ENCODE data around the gene PDCD1.
A peak's percentile ranks its signal among the peaks of the same experiment; 100 is the strongest.
"Not testable (repeated sequence)": the region's sequence is repeated elsewhere in the genome, so short reads cannot be mapped to it uniquely, and the experiment has no call there.

PDCD1 gene

DNA sequence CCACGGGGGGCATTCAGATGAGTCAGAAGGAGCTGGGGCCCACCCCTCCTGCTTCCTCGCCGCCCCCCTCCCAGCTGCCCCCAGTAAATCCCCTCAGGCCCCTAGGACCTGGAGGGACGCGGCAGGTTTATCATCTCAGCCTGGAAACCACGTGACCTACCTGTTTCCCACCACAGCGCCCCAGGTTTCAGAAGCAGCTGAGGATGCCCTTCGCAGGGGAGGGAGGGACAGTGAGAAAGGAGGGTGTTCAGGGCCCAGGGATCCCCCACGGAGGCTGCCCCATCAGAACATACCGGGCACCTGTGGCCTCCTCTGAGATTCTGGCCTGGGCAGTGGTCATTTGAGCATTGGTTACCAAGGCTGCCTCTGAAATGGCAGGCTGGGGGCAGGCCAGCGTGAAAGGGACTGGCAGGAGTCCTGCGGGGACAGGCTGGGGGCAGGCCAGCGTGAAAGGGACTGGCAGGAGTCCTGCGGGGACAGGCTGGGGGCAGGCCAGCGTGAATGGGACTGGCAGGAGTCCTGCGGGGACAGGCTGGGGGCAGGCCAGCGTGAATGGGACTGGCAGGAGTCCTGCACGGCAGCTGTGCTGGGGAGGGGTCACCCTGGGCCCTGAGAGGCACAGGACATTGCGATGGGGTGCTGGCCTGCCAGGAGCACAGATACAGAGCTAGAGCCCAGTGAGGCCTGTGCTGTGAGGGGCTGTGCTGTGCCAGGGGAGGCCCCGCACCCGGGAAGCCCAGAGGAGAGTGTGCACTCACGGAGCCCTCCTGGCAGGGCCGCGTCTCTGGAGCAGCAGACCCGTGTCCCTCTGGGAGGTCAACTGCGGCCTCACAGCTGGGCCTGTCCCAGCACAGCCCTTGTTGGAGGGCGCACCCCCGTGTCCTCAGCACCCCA lies 48.1 kb downstream of the PDCD1 start:
- Mint-ChIP-seq H3K27me3 (peaks cover 2% of the 10 kb centered on the region), H3K9me3 (no peaks in the 10 kb centered on the region), H3K4me1 (ENCODE audit: low read depth) (no peaks in the 10 kb centered on the region), H3K27ac (no peak overlapping the region), H3K36me3 (ENCODE audit: low read depth) (no peaks in the 10 kb centered on the region), H3K4me3 (no peak overlapping the region)
- intact Hi-C loops (cut with micrococcal nuclease), result no loop called here

DNA sequence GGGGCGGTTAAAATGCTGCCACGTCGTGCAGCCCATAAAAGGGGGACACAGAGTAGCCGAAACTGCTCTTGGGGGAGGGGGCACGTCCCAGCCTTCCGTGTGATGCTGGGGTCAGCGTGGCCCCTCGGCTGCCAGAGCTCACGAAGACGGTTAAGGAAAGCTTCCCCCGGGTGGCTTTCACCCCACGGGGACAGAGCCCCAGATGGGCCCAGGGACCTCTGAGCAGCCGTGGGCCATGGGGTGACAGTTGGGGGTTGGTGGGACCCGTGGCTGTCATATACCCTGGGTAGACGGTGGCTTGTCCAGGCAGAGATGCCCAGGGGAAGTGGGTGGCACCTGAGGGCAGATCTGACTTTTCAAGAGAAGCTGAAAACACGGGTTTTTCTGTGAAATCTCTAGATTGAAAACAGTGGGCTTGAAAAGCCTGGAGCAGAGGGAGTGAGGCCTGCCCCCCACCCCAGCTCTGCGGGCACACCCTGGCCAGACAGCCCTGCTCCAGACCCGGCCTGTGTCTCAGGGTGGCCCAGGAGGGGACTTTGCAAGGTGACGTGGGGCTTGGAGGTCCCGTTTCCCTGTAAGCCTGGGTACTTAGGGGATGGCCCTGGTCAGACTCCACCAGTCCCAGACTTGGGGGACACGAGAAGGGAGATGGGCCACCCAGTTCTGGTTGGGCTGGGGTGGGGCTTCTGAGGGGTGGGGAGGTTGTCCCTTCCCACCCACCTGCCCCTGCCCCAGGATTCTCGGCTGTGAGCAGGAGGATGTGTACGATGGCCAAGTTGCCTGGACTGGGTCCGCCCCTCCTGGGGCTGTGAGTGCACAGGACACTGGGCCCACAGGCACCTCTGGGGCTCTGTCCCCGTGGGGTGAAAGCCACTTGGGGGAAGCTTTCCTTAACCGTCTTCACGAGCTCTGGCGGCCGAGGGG lies 49.0 kb downstream of the PDCD1 start:
- Mint-ChIP-seq H3K4me1 (ENCODE audit: low read depth) (no peaks in the 10 kb centered on the region), H3K27ac (no peak overlapping the region), H3K27me3 (peaks cover 7% of the 10 kb centered on the region), H3K9me3 (no peaks in the 10 kb centered on the region), H3K36me3 (ENCODE audit: low read depth) (no peaks in the 10 kb centered on the region), H3K4me3 (no peak overlapping the region)
- intact Hi-C loops (cut with micrococcal nuclease), result no loop called here

DNA sequence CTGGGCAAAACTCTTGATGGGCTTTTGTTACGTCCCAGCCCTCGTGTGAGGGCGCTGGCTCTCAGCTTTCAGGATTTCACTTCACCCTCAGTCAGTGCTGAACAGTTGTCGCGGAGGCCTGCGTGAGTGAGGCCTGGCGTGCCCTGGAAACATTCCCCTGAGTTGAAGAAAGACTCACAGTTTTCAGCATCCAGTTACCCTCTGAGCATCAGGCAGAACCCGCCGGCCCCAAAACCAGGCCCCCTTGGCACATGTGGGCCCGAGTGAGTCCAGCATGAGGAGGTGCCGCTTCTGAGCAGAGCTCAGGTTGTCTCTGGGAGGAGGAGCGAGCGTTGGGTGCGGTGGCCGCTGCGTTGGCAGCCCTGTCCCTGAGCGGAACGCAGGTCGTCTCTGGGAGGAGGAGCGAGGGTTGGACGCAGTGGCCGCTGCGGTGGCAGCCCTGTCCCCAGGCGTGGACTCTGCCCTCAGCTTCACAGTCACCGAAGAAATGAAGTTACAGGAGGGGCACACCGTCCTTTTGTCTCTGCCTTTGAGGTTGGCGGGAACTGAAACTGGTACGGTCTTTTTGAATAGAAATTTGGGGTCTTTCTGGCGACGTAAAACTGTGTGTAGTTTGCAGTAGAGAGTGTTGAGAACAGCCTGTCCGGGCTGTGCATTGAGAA lies 49.8 kb downstream of the PDCD1 start, which contains the start of gene NEU4:
NEU4 (plus strand) TSS at position 473 of the 662 bp plus-strand sequence. CDS start 5,292 bp downstream, outside the sequence.
- Mint-ChIP-seq H3K36me3 (ENCODE audit: low read depth) (no peaks in the 10 kb centered on the region), H3K27me3 (peaks cover 15% of the 10 kb centered on the region), H3K4me1 (ENCODE audit: low read depth) (no peaks in the 10 kb centered on the region), H3K27ac (no peak within 1 kb of the TSS), H3K4me3 (no peak within 1 kb of the TSS), H3K9me3 (no peaks in the 10 kb centered on the region)
- intact Hi-C loops (cut with micrococcal nuclease), result no loop called here

DNA sequence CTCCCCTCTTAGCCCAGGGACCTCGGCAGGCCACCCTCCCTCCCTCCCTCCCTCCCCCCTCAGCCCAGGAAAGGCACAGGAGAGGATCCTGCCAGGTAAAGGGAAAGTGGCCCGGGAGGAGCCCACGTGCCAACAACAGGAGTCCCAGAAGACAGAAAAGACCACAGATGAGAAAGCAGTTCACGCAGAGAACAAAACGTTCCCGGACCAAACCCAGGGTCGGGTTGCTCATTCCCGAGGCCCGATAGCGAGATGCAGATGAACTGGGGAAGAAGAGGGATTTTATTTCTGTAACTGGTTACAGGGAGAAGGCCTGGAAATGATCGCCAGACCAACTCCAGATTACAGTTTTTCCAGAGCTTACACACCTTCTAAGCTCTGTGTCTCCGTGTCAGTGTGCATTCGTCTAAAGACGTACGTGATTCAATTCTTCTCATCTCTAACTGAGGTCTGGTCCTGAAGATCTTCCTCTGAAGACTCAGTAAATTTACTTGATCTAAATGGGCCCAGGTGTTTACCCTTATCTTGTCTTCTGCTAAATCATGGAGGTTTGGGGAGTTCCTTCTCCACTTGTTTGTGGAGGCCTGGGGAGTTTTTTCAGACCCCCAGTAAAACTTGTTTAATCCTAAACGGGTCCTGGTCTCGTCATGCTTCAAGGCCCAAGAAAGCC lies 50.5 kb downstream of the PDCD1 start:
- Mint-ChIP-seq H3K4me3 (no peak overlapping the region), H3K9me3 (no peaks in the 10 kb centered on the region), H3K27me3 (peaks cover 18% of the 10 kb centered on the region), H3K36me3 (ENCODE audit: low read depth) (no peaks in the 10 kb centered on the region), H3K4me1 (ENCODE audit: low read depth) (peaks cover 4% of the 10 kb centered on the region), H3K27ac (no peak overlapping the region)
- intact Hi-C loops (cut with micrococcal nuclease), result no loop called here

DNA sequence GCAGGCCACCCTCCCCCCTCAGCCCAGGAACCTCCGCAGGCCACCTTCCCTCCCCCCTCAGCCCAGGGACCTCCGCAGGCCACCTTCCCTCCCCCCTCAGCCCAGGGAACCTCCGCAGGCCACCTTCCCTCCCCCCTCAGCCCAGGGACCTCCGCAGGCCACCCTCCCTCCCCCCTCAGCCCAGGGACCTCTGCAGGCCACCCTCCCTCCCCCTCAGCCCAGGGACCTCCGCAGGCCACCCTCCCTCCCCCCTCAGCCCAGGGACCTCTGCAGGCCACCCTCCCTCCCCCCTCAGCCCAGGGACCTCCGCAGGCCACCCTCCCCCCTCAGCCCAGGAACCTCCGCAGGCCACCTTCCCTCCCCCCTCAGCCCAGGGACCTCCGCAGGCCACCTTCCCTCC lies 52.5 kb downstream of the PDCD1 start:
- H3K9me3 Mint-ChIP-seq; H3K4me3 Mint-ChIP-seq; H3K36me3 Mint-ChIP-seq (ENCODE audit: low read depth); H3K27ac Mint-ChIP-seq; intact Hi-C loops (cut with micrococcal nuclease); H3K4me1 Mint-ChIP-seq (ENCODE audit: low read depth): not testable (repeated sequence)
- H3K27me3 Mint-ChIP-seq, result peaks cover 36% of the 10 kb centered on the region

DNA sequence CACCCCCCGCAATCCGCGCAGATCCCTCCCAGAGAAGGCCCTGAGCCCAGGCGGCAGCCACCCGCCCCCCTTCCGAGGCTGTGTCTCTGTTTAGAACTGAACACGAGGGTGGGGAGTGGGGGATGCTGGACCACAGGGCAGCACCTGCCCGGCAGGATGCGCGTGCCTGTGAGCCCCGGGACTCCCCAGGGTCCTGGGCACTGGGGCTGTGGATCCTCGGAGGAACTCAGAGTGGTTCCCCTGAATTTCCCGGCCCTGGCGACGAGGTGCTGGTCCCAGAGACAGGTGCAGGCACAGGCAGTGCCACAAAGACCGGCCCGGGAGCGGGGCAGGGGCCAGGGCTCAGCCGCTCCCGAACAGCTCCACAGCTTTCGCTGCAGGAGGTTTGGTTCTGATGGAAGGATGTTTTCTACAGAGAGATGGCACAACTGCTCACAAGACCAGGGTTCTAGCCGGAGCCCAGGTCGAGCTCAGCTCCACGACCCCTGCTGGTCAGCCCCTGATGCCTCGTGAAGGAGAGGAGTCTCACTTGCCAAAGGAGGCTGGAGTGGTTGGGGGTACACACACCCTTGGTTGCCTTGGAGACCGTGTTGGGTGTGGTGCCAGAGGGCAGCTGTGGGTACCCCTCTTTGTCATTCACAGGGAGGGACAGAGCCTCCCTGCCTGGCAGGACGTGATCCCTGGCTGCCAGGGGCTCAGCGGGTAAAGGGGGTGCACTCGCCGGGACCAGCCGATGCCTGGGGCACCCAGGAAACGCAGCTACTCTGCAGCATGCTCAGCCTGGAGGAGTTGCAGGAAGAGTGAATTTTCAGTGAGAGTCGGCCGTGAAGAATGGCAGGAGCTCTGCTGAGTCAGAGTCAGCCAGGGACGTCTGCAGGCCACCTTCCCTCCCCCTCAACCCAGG lies 54.1 kb downstream of the PDCD1 start:
- Mint-ChIP-seq H3K27ac (no peak overlapping the region), H3K36me3 (ENCODE audit: low read depth) (no peaks in the 10 kb centered on the region), H3K4me3 (no peak overlapping the region)

DNA sequence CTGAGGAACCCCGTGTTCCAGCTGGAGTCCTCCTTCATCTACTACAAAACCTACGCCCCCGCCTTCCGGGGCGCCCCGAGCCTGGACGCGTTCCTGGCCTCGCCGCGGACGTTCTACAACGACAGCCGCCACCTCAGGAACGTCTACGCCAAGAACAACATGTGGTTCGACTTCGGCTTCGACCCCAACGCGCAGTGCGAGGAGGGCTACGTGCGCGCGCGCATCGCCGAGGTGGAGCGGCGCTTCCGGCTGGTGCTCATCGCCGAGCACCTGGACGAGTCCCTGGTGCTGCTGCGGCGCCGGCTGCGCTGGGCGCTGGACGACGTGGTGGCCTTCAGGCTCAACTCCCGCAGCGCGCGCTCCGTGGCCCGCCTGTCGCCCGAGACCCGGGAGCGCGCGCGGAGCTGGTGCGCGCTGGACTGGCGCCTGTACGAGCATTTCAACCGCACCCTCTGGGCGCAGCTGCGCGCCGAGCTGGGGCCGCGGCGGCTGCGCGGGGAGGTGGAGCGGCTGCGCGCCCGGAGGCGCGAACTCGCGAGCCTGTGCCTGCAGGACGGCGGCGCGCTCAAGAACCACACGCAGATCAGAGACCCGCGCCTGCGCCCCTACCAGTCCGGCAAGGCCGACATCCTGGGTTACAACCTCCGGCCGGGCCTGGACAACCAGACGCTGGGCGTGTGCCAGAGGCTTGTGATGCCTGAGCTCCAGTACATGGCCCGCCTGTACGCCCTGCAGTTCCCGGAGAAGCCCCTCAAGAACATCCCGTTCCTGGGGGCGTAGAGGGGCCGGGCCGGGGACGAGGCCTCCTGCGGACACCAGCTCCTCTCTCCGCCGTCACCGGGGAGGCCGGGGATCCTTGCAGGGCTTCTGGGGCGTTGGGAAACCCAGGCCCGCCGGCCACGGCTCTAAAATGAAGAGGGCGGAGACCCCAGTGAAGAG lies 55.0 kb downstream of the PDCD1 start:
- peaks cover 39% of the 10 kb centered on the region for H3K27me3 Mint-ChIP-seq
- intact Hi-C loops (cut with micrococcal nuclease), result no loop called here
- no peak overlapping the region for H3K27ac Mint-ChIP-seq
- peaks cover 5% of the 10 kb centered on the region for H3K4me1 Mint-ChIP-seq (ENCODE audit: low read depth)
- no peaks in the 10 kb centered on the region for H3K9me3 Mint-ChIP-seq
- no peaks in the 10 kb centered on the region for H3K36me3 Mint-ChIP-seq (ENCODE audit: low read depth)
- peak overlapping the region; percentile 23 for H3K4me3 Mint-ChIP-seq

More for the DNA sequence above, 54.1 kb downstream of the PDCD1 start:
- no peaks in the 10 kb centered on the region for H3K9me3 Mint-ChIP-seq
- intact Hi-C loops (cut with micrococcal nuclease), result no loop called here
- H3K4me1 Mint-ChIP-seq (ENCODE audit: low read depth), result peaks cover 5% of the 10 kb centered on the region
- peaks cover 39% of the 10 kb centered on the region for H3K27me3 Mint-ChIP-seq

DNA sequence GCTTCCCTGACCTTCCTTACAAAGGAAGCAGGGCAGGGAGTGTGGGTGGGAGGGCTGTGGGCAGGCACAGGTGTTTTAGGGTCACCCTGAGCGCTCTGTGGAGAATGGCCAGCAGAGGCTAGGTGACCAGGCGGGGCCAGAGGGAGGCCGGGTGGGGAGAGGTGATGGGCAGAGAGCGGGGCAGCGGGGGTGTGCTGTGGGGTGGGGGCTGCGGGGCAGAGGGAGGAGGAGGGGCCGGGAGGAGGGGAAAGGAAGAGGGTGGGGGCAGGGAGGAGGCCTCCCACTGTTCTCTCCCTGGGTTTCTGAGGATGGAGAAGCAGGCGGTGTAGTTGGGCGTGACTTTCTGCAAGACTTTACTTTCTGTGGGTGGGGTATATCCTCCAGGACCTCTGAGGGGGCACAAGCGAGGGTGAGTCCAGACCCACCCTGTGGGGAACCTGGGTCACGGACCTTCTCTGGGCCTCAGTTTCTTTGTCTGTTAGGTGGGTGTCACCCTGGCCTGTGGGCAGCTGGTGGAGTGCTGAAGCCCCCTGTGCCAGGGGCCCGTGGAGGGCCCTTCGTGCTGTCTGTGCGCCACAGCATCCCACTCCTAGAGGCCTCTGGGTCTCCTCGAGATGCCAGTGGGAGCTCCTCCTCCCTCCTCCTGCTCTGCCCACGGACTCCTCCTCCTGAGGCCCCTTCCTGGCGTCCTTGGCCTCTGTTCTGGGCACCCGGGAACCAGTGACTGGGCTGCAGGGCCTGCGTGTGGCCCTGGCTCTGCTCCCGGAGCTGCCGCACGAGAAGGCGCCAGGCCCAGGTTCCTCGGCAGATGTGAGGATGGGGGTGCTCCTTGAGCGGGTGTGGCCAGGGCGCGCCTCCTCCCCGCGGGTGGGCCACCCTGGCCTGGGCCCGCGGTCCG lies 56.0 kb downstream of the PDCD1 start:
- Mint-ChIP-seq H3K4me1 (ENCODE audit: low read depth) (peaks cover 5% of the 10 kb centered on the region), H3K27me3 (peaks cover 39% of the 10 kb centered on the region), H3K27ac (no peak overlapping the region), H3K4me3 (no peak overlapping the region), H3K9me3 (no peaks in the 10 kb centered on the region), H3K36me3 (ENCODE audit: low read depth) (no peaks in the 10 kb centered on the region)
- intact Hi-C loops (cut with micrococcal nuclease), result no loop called here

DNA sequence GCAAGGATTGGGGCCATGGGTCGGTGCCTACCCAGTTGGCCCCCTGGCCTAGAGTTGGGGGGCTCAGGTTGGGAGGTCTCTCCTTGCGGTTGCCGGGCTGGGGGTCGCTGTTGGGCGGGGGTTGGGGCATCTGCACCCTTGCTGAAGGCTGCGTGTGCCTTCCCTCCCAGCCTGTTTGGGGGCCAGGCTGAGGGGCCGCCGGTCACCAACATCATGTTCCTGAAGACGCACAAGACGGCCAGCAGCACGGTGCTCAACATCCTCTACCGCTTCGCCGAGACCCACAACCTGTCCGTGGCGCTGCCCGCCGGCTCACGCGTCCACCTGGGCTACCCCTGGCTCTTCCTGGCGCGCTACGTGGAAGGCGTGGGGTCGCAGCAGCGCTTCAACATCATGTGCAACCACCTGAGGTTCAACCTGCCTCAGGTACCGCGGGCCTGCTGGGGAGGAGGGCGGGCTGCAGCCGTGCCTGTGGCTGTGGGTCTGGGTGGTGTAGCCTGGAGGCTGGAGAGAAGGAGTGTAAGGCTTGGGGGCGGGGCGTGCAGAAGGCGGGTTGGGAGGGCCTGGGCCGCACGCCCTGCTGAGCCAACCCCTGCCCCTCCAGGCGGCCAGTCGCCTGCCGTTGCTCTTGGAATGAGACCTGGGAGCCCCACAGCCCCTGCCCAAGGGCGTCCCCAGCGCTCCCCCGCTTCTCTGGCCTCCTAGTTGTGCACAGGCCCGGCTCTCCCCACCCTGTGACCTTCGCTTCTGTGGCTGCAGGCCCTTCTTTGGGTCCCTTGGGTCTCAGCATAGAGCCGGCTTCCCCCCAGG lies 56.9 kb downstream of the PDCD1 start:
- H3K27ac Mint-ChIP-seq, result no peak overlapping the region
- intact Hi-C loops (cut with micrococcal nuclease), result no loop called here

DNA sequence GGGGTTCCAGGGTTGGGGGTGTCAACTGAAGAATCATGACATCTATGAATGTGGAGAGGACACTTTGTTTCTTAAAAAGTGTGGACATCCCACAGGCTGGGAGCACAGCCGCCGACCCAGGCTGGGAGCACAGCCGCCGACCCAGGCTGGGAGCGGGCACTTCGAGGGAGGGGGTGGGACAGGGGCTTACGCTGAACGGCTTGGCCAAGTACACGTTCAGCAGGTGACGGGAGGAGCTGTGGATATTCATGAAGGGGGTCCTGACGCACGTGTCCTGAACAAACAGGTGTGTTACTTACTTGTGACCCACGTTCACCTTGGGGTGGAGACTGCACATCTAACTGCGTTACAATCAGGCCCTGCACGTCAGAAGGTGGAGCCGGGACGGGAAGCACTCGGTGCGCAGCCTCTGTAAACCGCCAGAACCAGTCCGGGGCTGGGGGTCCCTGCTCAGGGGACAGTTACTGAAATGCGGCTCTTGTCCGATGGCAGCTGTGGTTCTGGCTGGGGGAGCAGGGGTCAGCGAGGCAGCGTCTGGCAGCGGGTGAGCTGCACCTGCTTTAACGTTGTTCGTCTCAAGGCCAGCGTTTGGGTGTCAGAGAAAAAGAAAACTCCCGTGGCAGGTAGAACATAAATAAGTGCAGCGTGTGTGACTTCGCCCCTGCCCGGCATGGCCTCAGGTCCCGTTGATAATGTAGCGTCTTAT lies 58.3 kb downstream of the PDCD1 start:
- H3K36me3 Mint-ChIP-seq (ENCODE audit: low read depth); H3K4me3 Mint-ChIP-seq; intact Hi-C loops (cut with micrococcal nuclease); H3K9me3 Mint-ChIP-seq; H3K27ac Mint-ChIP-seq; H3K4me1 Mint-ChIP-seq (ENCODE audit: low read depth): not testable (repeated sequence)
- peaks cover 39% of the 10 kb centered on the region for H3K27me3 Mint-ChIP-seq

More for the DNA sequence above, 56.9 kb downstream of the PDCD1 start:
- Mint-ChIP-seq H3K4me1 (ENCODE audit: low read depth) (peaks cover 5% of the 10 kb centered on the region), H3K9me3 (no peaks in the 10 kb centered on the region), H3K36me3 (ENCODE audit: low read depth) (no peaks in the 10 kb centered on the region), H3K27me3 (peaks cover 39% of the 10 kb centered on the region), H3K4me3 (no peak overlapping the region)
